Stimulated activated CD4-positive, alpha-beta T cell treated with anti-CD3 and anti-CD28 coated beads, Interleukin-2, amount 100 ng/mL, for 48 hours (primary cell): ENCODE measurements around the gene CPSF3.
"Not testable (repeated sequence)": the region's sequence is repeated elsewhere in the genome, so short reads cannot be mapped to it uniquely, and the experiment has no call there.

ENCODE experiments used
- DNase-seq, 2 donors: peaks; one replicate each; pipeline ENCODE4 v3.0.0-alpha.2; 2020

CPSF3 gene

GRCh38 chr2:9472511-9472910, 49.1 kb downstream of the CPSF3 start:
- no peak for DNase-seq

- DNase-seq = no peak
Observed at GRCh38 chr2:9473308-9473984, 50.0 kb downstream of the CPSF3 start.

GRCh38 chr2:9473985-9474360, 50.5 kb downstream of the CPSF3 start:
- peak; percentile 40 to 56 for DNase-seq

GRCh38 chr2:9474361-9475057, 51.1 kb downstream of the CPSF3 start, which contains the start of gene IAH1:
IAH1 (plus strand) TSS chr2:9474551; CDS start chr2:9474567, 16 bp downstream.
- DNase-seq = peak; percentile 58 to 61

- DNase-seq = no peak
Observed at GRCh38 chr2:9477914-9478313, 54.5 kb downstream of the CPSF3 start.

GRCh38 chr2:9478526-9478925, 55.1 kb downstream of the CPSF3 start:
- DNase-seq = no peak

GRCh38 chr2:9480157-9480556, 56.7 kb downstream of the CPSF3 start:
- no peak for DNase-seq

- no peak for DNase-seq
Observed at GRCh38 chr2:9483107-9483506, 59.7 kb downstream of the CPSF3 start.

GRCh38 chr2:9484533-9484932, 61.1 kb downstream of the CPSF3 start:
- no peak for DNase-seq

GRCh38 chr2:9488583-9489547, 65.4 kb downstream of the CPSF3 start:
- DNase-seq = no peak

- no peak for DNase-seq
Observed at GRCh38 chr2:9490789-9491188, 67.3 kb downstream of the CPSF3 start.

GRCh38 chr2:9492927-9493326, 69.5 kb downstream of the CPSF3 start:
- DNase-seq = no peak

GRCh38 chr2:9493478-9493877, 70.0 kb downstream of the CPSF3 start:
- DNase-seq = no peak

GRCh38 chr2:9494081-9494480, 70.6 kb downstream of the CPSF3 start:
- DNase-seq = no peak

- no peak for DNase-seq
Observed at GRCh38 chr2:9497017-9497416, 73.6 kb downstream of the CPSF3 start.

- no peak for DNase-seq
Observed at GRCh38 chr2:9498210-9498609, 74.8 kb downstream of the CPSF3 start.

GRCh38 chr2:9508931-9509330, 85.5 kb downstream of the CPSF3 start:
- DNase-seq = no peak

- not testable (repeated sequence) for DNase-seq
Observed at GRCh38 chr2:9513946-9514345, 90.5 kb downstream of the CPSF3 start.

GRCh38 chr2:9517118-9517782, 93.8 kb downstream of the CPSF3 start:
- DNase-seq = no peak

- no peak for DNase-seq
Observed at GRCh38 chr2:9518163-9518562, 94.7 kb downstream of the CPSF3 start.

GRCh38 chr2:9518780-9519179, 95.3 kb downstream of the CPSF3 start:
- DNase-seq = no peak

GRCh38 chr2:9519250-9519649, 95.8 kb downstream of the CPSF3 start:
- no peak for DNase-seq
